Measurements from ENCODE around the gene DDX1.

DDX1 gene

DNA sequence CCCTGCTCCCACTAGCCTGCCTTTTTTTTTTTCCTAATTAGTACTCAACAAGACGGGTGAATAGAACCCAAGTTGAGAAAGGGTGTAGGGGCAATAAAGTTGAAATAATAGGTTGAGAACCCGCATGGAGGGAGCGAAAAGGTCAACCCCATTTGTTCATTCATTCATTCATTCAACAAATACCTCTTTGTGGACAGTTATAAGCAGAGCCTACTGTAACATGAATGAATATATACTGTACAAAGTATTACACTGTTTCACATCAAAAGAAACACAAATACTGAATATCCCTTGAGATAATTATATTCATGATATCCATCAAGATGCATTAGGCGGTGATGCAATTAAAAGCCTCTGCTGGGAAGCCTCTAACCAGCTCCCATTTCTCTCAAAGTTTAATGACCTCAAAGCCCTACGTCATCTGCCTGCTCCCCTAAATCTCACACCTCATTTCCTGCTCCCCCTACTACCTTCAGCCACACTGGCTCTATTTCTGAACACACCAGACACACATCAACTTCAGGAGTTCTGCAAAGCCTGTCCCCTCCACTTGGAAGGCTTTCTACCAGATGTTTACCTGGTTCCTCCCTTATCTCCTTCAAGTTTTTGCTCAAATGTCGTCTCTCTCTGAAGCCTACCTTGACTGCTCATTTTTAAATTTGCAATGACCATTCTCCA, 29.2 kb upstream of the DDX1 start:
- no peak for DNase-seq (ENCODE audit: low spot score)

DNA sequence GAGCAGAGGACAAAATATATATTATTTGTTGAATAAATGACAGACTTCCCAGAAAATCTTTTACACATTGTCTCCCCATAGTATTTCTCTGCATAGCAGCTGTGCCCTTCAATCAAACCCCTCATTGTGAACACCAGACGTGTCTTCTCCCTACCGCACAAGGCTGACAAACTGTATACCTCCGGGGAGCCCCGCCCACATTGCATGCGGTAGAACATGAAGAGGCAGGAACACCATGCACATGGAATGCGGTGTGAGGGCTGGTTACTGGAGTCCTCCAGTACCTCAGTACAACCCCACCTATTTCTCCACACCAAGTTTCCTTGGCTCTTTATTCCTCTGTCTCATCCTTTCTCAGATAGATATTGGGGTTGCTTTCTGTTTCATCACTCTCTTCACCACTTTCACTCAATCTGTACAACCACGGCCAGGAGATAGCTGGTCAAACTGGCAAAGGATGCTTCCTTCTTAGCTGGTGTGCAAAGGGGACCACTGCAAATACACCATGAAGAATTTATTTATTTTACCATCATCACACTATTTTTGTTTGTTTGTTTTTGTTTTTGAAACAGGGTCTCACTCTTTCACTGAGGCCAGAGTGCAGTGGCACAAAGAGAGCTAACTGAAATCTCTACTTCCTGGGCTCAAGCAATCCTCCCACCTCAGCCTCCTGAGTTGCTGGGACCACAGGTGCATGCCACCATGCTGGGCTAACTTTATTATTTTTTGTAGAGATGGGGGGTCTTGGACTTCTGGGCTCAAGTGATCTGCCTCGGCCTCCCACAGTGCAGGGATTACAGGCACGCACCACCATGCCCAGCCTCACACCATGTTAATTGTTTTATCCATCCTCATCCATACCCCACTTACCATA, 28.2 kb upstream of the DDX1 start:
- no peak for DNase-seq (ENCODE audit: low spot score)

DNA sequence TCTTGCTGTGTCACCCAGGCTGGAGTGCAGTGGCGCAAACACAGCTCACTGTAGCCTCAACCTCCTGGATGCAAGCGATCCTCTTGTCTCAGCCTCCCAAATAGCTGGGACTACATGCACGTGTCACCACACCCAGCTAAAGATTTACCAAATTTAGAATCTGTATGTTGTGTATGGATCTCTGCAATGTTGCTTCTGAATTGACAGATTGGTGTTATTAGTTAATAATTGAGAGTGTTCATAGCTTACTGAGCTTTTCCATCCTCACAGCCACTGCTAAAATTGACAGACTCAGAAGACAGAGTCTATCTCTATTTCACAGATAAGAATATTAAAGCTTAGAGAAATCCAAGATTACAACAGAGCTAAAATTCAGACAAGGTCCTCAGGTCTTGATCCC, 26.3 kb upstream of the DDX1 start:
- no peak for DNase-seq (ENCODE audit: low spot score)

DNA sequence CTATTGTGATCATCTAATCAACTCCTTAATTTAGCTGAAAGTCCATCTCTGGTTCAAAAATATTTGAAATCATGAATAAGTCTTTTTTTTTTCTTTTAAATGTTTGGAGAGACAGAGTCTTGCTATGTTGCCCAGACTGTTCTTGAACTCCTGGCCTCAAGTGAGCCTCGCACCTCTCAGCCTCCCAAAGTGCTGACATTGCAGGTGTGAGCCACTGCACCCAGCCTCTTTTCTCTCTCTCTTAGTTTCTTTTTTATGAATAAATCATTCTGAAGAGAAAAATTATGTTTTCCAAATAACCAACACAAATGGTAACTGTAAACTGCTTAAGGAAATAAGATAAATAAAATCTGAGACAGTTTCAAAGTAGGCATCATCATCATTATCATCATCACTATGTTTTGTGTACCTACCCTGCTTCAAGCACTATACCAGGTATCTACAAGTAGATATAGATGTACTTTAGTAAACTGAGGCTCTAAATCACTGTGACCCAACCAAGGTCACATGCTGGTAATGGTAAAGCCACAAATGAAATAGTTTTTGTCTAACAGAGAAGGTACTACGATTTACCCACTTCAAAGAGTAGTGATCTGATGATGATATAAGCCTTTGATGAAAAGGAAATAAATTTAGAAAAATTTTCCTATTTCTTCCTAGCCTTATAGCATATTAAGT, 25.5 kb upstream of the DDX1 start:
- no peak for DNase-seq (ENCODE audit: low spot score)

DNA sequence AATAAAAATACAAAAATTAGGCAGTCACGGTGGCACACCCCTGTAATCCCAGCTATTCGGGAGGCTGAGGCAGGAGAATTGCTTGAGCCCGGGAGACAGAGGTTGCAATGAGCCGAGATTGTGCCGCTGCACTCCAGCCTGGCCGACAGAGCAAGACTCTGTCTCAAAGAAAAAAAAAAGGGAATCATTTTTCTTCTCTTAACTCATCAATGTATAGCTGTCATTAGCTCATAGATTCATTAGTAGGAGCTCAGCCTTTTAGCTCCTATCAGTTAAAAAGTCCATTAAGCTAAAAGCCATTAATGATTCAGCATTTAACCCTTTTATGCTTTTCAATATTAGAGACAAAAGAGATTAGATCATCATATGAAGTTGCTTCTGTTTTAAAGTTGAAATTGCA, 24.8 kb upstream of the DDX1 start:
- no peak for DNase-seq (ENCODE audit: low spot score)

DNA sequence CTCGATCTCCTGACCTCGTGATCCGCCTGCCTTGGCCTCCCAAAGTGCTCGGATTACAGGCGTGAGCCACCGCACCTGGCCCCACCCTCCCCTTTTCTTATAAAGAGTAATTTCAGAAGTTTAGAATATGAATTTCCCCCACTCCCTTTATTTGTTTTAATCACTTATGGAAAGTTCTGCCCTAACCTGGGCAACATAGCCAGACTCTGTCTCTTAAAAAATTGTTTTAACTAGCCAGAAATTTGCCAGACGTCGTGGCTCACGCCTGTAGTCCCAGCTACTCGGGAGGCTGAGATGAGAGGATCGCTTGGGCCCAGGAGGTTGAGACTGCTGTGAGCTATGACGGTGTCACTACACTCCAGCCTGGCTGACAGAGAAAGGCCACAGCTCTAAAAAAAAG, 22.8 kb upstream of the DDX1 start:
- DNase-seq (ENCODE audit: low spot score) = no peak

DNA sequence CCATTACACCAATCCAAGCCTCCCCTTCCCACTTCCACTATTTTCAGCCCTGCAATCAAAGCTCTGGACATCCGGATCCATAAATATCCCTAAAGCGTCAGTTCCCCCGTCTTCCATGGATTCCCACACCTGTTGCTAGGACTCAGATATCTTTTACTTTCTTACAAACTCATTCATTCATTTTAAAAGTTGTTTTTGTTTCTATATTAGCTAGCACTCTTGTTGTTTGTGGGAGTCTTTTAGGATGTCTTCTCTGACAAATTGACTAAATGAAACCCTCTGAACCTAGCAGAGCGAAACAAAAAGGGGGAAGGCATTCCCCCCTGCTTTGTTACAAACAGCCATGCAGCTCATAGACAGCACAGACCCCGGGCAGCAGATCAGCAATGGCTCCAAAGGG, 21.6 kb upstream of the DDX1 start:
- no peak for DNase-seq (ENCODE audit: low spot score)

DNA sequence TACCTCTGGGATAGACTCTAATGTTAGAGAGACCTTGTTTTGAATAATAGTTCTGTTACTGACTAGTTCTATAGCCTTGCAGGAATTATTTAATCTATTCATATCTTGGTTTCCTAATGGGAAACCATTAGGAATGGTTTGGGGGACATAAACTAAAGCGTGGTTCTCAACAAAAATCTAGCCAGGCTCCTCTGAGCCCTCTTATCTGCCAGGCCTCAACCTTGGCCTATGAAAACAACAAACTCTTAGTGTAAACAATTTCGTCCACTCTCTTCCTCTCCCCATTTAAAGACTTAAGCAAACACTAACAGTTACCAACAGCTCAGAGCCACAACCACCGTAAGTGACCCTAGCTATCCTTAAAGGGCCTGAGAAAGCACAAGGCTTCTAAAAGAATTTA, 19.9 kb upstream of the DDX1 start:
- no peak for DNase-seq (ENCODE audit: low spot score)

DNA sequence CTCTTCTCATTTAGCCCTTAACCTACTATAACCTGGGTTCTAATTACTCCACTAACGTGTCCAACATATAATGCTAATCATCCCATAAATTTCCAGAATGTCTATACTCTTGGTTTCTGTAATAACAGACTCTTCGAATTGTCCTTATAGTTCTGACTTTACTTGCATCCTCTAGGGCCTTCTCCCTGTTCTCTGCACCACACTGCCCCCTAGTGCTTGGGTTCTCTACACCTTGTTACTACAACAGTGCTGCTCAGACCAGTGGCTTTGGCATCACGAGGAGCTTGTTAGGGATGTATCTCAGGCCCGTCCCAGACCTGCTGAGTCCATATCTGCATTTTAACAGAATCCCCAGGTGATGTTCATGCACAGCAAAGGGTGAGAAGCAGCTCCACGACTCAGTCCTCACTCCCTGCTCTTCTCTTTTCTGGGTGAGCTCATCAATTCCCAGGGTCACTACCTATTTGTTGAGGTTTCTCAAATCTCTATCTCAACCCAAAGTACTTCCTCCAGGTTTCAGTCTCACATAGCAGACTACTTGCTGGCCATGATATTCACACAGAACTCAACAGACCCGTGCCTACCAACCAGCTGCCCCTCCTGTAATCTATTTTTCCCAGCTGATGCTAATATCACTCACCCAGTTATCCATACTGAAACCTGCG, 14.5 kb upstream of the DDX1 start:
- DNase-seq (ENCODE audit: low spot score) = peak; percentile 84

DNA sequence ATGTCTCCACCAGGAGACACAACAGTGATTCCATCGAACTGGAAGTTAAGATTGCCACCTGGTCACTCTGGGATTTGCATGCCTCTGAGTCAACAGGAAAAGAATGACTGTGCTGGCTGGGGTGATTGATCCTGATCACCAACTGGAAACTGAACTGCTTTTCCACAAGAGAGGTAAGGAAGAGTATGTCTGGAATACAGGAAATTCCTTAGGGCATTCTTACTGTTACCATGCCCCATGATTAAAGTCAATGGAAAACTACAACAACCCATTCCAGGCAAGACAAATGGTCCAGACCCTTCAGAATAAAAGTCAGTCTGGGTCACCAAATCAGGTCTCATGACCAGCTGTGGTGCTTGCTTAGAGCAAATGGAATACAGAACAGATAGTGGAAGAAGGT, 12.0 kb upstream of the DDX1 start:
- no peak for DNase-seq (ENCODE audit: low spot score)

DNA sequence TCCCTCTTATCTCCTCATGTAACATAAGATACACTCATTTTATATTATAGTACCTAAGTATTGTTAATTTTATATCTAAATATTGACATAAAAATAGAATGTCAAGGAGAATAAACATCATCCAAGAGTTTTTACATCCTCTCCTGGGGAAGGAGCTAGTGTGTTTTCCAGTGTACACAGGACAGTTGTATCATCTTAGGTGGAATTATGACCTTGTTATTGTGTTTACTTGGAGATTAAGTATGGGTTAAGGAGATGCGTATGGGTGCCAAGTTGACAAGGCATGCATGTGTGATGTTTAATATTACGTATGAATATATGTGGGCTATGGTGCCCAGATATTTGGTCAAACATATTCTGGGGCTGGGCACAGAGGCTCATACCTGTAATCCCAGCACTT, 11.2 kb upstream of the DDX1 start:
- no peak for DNase-seq (ENCODE audit: low spot score)

DNA sequence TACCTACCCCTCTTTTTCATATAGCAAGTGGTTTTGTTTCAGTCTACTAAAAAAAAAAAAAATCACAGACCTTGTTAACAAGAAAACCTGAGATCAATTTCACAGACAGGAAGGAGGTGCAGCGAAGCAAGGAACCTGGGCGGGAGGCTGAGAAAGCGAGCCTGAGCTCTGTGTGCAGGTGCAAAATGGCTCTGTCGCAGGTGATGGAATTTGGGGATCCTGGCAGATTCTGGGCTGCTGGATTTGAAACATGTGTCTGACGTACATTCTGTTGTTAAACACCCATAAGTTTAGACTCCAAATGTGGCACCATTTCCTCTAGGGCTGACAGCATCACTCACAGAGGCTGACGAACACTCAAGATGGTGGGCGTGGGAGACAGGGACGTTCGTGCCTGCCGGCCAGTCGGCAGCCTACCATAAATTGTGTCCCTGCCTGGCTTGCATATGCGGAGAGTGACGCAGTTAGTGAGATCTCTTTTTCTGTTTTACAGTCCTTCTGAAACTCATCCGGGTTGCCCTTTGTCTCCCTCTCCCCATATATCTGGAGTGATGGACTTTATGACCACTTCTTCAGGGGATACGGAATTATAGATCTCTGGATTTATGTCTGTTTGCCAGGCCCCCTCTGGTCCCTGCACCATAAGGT, 8.8 kb upstream of the DDX1 start:
- no peak for DNase-seq (ENCODE audit: low spot score)

DNA sequence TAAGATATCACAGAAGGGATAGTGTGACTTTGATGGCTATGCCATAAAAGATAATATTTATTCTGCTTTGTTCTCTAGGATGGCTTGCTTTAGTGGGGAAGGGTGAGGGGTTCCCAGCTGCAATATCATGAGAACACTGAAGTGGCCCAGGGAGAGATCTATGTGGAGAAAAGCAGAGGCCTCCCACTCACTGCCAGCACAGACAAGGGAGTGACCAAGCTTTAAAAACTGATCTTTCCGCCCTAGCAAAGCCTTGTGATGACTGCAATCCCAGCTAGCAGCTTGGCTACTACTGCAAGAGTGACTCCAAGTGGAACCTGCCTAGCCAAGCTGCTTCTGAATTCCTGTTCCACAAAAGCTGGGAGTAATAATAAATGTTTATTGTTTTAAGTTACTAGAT, 7.8 kb upstream of the DDX1 start:
- DNase-seq (ENCODE audit: low spot score) = no peak

DNA sequence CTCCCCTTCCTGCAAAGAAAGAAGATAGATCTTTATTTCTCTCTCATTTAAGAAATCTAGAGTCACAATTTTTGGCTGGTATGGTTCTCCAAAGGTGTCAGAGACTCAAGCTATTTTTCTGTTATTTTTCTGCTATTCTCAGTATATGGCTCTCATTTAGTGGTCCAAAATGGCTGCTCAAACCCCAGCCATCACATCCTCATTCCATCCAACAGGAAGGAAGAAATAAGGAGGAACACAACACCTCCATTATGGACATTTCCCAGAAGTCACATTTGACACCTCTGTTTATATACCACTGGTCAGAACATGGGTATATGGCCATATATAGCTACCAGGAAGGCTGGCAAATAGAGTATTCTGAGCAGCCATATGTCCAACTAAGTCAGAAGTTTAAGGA, 7.4 kb upstream of the DDX1 start:
- DNase-seq (ENCODE audit: low spot score) = no peak

DNA sequence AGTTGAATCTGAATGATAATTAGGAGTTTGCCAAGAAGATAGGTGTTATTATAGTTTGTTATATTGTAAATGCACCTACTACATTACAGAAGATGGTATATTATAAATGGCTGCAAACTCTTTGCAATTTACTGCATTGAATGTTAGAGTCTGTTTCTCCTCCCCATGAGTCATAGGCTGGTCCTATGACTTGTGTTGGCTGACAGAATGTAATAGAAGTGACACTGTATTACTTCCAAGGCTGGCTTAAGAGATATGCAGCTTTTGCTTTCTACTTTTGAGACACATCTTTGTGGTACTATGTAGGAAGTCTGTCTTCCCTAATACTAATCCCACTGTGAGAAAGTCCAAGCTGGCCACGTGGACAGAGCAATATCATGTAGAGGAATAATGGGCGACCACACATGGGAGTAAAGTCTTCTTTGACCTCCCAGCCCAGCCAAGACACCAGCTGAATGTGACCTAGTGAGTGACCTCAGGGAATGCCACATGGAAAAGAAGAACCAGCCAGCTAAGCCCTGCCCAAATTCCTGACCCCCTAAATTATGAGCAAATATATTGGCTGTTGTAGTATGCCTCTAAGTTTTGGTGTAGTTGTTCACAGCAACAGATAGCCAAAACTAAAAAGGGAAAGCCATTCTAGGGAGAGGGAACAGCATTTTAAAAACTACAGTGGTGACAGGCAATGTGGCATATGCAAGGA, 6.8 kb upstream of the DDX1 start:
- DNase-seq (ENCODE audit: low spot score) = no peak

DNA sequence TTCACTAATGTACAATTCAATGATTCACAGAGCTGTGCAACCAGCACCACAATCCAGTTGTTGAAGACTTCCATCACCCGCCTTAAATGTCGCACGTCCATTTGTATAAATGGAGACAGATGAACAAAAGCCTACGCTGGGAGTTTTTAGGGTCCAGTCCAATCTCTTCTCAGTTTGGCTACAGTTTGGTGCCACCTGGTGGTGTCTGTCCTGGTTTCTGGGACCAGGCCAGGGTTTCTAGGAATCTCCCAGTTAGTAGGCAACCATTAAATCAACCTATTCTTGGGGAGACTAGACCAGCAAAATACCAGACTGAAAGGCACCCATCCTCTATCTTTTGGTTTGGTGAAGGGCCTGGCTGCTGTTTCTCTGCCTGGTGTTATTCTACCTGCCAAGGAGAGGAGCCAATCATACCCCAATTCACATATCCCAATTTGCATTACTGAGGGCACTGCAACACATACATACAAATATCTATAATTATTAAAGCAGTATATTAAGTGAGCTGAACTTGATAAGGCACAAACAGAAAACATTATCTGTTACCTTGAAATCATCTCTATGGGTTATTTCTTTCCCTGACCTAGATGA, 3.2 kb upstream of the DDX1 start:
- peak; percentile 68 for DNase-seq (ENCODE audit: low spot score)

DNA sequence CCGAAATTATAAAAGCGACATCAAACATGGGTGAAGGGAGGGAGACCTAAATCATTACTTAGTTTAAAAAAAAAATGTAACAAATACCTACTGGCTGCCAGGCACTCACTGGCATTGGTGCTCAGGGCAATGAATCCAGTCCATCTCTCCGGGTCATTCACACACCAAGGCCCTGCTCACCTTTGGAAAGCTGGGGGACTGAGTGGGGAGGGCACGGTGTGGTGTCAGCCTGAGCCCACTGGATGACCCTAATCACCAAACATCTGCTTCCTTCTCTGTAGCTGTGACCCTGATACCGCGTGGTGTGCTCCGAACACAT, 336 bp upstream of the DDX1 start:
- no peak for DNase-seq (ENCODE audit: low spot score)

DNA sequence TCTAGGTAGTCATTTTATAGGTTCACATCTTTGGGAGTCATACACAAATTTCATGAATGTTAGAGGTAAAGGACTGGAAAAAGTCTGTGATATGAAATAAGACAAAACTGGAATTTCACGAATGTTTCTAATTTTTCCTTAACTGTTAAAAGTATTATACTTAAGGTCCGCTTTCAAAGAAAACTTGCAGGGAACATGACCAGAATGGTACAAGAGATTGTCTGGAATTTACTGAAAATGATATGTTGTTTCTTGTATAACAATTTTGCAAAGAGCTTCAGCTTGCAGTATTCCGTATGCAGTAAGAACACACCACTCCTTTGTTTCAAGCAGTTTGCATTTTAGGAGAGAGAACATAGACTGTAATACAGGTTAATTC, 1.6 kb downstream of the DDX1 start:
- DNase-seq (ENCODE audit: low spot score) = no peak

DNA sequence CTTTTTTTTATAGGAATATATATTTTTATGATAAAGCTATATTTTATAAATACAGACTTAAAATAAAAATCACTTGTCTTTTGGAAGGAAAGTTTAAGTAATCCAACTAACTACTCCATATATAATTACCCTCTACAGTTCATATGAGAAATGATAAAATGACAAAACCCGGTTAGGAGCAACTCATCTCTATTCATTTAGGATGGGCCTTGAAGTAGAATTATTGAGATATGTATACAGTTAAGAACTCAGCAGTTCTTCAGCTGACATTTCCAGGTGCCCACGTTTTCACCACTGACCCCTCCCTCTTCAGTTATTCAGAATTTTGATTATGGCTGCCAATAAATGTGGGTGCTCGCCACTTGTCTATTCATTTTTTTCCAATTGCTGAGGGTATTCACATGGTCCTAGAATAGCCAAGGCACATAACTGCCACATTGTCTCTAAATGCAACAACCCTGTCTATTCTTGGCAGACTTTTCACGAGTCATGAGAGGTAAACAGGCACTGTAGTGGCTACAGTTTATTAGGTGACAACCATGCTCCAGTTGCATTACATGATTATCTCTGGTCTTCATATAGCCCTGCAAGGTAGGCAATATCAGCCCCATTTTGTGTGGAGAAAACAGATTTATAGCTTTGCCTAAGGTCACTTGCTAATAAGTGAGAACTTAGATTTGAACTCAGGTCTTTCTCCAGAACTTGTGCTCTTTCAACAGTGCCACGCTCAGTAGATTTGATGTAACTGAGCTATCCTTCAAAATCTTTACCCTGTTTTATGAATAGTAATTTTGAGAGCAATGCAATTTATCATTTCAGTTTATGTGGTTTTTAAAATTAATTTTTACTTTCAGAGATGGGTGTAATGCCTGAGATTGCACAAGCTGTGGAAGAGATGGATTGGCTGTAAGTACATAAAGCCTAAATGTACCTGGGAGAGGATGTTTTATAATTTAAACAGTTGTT, 2.9 kb downstream of the DDX1 start:
- no peak for DNase-seq (ENCODE audit: low spot score)

DNA sequence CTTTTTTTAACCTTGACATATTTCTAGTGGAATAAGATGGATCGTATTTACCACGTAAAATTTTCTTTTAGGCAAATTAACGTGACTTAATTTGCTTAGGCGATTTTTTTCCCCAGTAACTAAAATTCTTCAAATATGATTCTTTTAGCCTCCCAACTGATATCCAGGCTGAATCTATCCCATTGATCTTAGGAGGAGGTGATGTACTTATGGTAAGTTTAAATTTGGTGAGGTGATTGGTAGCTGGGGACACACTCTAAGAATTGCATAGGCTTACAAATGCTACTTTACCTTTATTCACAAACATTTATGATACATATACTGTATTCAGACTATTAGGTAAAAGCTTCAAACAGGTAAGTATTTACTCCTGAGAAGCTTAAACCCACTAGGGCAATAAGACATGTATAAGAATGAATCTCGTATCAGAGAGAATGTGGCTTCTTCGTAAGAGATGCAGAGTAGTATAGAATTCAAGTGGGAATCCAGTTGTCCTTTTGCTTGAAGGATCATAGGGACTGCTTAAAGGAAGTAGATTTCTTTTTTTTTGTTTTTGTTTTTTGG, 3.8 kb downstream of the DDX1 start:
- DNase-seq (ENCODE audit: low spot score) = no peak
